LNCaP clone FGC (cell line): ENCODE measurements around the gene SPNS3.

Experiments used
- DNase-seq: peaks from one replicate; pipeline ENCODE4 v3.0.0-alpha.2; 2011; ENCODE audit warnings: low read depth
- H3K4me3 ChIP-seq: 2 replicates; pipeline ENCODE4 v1.5.1; 2011; ENCODE audit warnings: mild to moderate bottlenecking, low read depth, low read length, control low read depth
- TF ChIP-seq, protein P1 (sequence below): IDR thresholded peaks from 2 replicates; pipeline ENCODE4 v1.5.1; 2012; ENCODE audit warnings: mild to moderate bottlenecking; ENCODE audit not compliant: control insufficient read depth, insufficient read depth; ENCODE audit errors: extremely low read depth

The SPNS3 gene

DNA sequence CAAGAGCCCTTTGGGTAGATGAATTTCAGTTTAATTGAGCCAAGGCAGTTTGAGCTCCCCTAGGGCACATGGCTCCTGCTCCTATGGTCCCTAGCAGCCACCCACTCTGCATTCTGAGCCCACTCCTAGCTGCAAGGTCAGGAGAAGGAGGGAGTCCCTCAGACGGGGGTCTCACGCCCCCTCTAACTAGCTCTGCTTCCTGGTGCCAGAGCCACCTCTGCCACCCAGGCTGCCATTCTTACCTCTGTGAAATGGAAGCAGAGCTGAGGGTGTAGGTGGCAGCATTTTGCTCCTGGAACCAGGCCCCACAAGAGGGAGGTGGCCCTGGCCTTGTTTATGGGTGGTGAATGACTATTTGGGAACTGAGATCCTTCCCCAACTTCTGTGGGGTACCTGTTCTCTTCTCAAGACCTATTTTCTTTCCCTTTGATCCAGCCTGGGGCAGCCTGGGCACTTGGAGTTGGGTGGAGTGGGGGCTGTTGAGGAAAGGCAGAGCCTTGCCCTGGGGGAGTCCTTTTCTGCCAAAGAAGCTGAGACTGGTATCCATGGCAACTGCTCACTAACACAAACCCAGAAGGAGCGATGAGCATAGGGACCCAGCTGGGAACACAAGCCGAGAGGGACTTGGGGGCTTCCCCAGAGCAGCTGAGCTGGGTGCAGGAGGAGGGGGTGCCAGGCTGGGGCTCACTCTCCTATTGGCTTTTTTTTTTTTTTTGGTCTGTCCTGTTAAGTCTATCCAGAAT is 69.7 kb downstream of the SPNS3 start:
- TF ChIP-seq, protein P1, sequence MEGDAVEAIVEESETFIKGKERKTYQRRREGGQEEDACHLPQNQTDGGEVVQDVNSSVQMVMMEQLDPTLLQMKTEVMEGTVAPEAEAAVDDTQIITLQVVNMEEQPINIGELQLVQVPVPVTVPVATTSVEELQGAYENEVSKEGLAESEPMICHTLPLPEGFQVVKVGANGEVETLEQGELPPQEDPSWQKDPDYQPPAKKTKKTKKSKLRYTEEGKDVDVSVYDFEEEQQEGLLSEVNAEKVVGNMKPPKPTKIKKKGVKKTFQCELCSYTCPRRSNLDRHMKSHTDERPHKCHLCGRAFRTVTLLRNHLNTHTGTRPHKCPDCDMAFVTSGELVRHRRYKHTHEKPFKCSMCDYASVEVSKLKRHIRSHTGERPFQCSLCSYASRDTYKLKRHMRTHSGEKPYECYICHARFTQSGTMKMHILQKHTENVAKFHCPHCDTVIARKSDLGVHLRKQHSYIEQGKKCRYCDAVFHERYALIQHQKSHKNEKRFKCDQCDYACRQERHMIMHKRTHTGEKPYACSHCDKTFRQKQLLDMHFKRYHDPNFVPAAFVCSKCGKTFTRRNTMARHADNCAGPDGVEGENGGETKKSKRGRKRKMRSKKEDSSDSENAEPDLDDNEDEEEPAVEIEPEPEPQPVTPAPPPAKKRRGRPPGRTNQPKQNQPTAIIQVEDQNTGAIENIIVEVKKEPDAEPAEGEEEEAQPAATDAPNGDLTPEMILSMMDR, result no peak
- DNase-seq, result no peak
- no peak overlapping the region for H3K4me3 ChIP-seq

DNA sequence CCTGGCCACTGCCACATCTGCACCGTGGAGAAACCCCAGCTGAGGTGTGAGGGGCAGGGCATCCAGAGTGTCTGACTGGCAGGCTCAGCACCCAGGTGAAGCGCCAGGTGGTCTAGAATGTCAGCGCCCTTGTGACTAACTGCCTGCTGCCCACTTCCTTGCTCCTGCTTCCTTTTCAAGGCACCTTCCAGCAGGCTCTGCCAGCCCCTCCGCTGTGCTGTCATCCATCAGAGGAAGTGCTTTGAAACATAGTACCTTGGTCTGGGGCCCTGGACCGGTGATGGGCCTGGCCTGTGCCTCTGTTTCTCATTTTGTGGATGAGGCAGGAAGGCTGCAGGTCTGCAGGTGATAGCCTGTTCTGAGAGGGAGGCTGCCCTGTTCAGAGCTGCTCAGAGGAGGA is 70.4 kb downstream of the SPNS3 start:
- no peak overlapping the region for H3K4me3 ChIP-seq
- no peak for DNase-seq
- TF ChIP-seq, protein P1, result no peak

DNA sequence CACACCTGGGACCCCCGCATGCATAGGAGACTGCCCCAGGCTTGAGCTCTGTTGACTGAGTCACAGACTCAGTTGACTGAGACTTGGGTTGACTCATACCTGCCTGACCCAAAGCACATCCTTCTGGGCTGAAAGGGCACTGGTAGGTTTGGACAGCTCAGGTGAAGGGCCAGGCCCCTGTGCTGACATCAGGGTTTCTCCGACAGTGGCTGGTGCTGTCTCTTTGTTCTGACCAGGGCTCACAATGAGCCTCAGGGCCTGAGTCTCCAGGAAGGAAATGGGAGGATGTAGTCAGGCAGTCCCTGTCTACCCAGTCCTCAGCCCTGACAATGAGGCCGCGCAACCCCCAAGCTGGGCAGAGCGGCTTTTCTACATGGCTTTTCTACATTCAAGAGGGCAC is 71.4 kb downstream of the SPNS3 start:
- no peak overlapping the region for H3K4me3 ChIP-seq
- TF ChIP-seq, protein P1, result no peak
- DNase-seq, result no peak

DNA sequence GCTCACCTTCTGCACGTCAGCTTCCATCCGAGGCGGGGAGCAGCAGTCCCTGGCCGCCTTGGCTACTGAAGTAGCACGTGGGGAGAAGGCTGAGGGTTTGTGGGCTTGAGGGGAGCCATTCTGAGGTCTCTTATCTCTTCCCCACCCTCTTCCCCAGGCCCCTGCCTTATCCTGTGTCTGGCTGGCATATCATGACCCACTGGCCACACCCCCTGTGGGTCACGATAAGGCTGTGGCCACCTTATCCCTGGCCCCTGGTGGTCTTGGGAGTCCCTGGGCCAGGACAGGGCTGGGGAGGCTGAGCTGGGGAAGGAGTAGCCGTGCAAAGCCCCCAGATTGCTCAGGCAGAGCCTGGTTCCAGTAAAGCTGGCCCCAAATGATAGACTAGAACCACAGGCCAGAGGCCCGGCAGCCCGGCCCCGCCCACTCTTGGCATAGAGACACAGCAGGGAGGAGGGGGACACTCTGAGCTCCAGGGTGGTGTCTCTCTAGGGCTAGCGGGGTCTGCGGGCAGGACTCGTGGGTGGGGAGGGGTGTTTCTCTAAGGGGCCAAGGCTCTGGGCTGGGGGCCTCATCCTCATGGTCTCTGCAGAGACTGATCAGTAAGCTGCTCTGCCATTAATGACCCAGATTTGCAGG is 72.6 kb downstream of the SPNS3 start:
- TF ChIP-seq, protein P1, result no peak
- H3K4me3 ChIP-seq, result no peak overlapping the region
- DNase-seq, result no peak

DNA sequence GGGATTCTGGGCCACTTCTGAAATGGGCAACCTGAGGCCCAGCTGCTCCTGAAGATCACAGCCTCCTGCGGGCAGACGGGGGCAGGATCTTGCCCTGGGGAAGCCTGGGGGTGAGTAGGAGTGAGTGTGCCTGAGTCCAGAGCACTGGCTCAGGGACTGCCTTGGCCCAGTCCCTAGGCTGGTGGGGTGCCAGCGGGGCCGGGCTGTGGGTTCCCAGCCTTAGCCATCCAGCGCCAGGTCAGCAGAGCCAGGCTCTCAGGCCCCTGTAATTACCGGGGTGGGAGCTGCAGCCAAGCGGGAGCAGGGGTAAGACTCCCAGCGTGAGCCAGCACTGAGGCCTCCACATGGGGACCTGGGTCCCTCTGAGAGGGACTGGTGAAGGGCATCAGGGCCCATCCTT is 73.2 kb downstream of the SPNS3 start:
- DNase-seq, result no peak
- TF ChIP-seq, protein P1, result no peak
- H3K4me3 ChIP-seq, result no peak overlapping the region

DNA sequence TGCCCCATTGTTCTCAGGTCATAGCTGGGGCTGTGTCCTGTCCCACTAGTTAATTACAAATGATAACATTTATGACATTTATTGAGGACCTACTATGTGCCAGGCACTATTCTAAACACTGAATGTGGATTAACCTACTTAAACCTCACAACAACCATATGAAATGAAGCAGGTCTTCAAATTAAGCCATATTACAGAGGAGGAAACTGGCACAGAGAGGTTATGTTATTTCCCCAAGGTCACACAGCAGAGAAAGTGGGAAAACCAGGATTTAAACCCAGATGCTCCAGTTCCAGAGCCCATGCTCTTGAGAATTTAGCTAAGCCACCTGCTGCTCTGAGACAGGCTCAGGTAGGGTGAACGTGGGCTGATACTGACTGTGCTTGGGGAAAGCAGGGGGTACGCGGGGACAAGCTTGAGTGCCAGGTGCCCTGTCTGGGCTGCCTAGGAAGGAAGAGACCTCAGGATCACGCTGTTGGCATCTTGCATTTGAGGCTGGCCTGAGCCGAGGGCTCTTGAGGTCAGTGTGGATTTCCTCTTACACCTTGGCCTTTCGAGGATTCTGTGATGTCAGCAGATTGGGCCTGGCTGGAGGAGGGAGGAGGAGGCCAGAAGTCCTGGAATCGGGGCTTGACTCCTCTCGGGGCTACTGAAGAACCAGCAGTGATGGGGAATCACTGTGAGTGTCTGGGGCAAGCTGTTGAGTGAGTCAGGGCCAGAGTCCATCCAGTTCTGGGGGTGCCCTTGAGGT is 73.8 kb downstream of the SPNS3 start:
- H3K4me3 ChIP-seq, result no peak overlapping the region
- TF ChIP-seq, protein P1, result no peak
- DNase-seq, result no peak
